Testis (tissue), 3 donors: ENCODE results near the gene EZR. TPM values are rescaled to one million over a fixed set of nuclear protein-coding genes. Genes with fewer than 3 reads are reported as not detected.

Source experiments
- DNase-seq: peaks from one replicate; pipeline ENCODE4 v3.0.0-alpha.2; 2019
- H3K27ac ChIP-seq, 2 donors: fragments of 200-600 bp; sonication (generic); one replicate each; pipeline ENCODE4 v1.5.1; 2019
- H3K27me3 ChIP-seq: fragments of 200-600 bp; sonication (generic); one replicate; pipeline ENCODE4 v1.5.1; 2019
- H3K36me3 ChIP-seq: fragments of 200-600 bp; sonication (generic); one replicate; pipeline ENCODE4 v1.5.1; 2017; ENCODE audit warnings: low read depth; ENCODE audit errors: missing control alignments
- H3K4me1 ChIP-seq: fragments of 200-600 bp; sonication (generic); one replicate; pipeline ENCODE4 v1.5.1; 2019
- H3K4me3 ChIP-seq, 2 donors: fragments of 200-600 bp; sonication (generic); one replicate each; pipeline ENCODE4 v1.5.1; 2017 to 2019
- H3K9me3 ChIP-seq: fragments of 200-600 bp; sonication (generic); one replicate; pipeline ENCODE4 v1.5.1; 2017
- POLR2A ChIP-seq: fragments of 450-650 bp; IDR thresholded peaks from one replicate; pipeline ENCODE4 v1.6.1; 2017; ENCODE audit warnings: antibody characterized with exemption, mild to moderate bottlenecking, moderate library complexity
- WGBS, 2 donors: methylation state at CpG; one replicate each; pipeline ENCODE4 v1.1.5; 2018; 5-methylcytosine and 5-hydroxymethylcytosine counted together
- intact Hi-C: fragments of 100-400 bp; cut with DNase I; formaldehyde crosslinking; loops from one replicate; pipeline ENCODE4 v1.15.1; 2023; ENCODE audit warnings: low total_unique reads
- polyA plus RNA-seq: library from polyadenylated mRNA; stranded (reverse); fragments of 350-450 nt; fragmentation: Illumina TruSeq; extraction: RNeasy Lipid Tissue Mini Kit (QIAGEN cat#74804); gene quantifications from one replicate; pipeline ENCODE4 v1.2.3, GENCODE V29; 2014; ENCODE audit warnings: low read depth, low replicate concordance; ENCODE audit not compliant: insufficient read depth
- total RNA-seq, 2 donors: library from RNA; depleted of rRNA; stranded (reverse); fragments of >200 nt; gene quantifications; one replicate each; pipeline ENCODE4 v1.2.3, GENCODE V29; 2016
- TF ChIP-seq, protein P1 (sequence below), 3 experiments: fragments of 450-650 bp in 2 of 3; fragments of 200-600 bp in 1 of 3; sonication (generic) in 1 of 3; IDR thresholded peaks; one replicate each; pipeline ENCODE4 v1.5.1; 2016 to 2019; ENCODE audit warnings: antibody characterized with exemption in 3 of 3, mild to moderate bottlenecking in 2 of 3, moderate library complexity in 1 of 3

EZR gene
- total and polyA plus RNA-seq, 3 donors from 2014 or later = 129 to 199 (median 164) TPM

DNA sequence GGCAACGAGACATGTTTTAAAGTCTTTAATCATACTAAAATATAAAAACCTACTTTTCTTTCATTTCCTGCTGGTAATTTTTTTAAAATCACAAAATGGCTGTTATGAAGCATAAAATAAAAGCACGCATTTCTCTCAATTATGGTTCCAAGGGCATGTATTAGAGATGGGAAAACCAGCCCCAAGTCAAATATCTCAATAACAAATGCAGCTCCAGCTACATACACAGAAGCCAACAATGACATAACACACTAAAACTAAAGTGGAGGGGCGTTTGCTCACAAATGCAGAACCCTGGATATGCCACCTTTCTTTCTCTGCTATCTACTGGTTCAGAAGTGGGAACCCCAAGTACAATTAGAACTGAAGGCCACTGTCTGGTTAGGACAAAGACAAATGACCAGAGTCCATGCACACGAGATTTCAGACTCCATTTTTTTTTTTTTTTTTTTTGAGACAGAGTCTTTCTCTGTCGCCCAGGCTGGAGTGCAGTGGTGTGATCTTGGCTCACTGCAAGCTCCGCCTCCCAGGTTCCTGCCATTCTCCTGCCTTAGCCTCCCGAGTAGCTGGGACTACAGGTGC, 27.8 kb downstream of the EZR start:
- no peak overlapping the region for H3K4me3 ChIP-seq
- TF ChIP-seq POLR2A = no peak
- TF ChIP-seq, protein P1, sequence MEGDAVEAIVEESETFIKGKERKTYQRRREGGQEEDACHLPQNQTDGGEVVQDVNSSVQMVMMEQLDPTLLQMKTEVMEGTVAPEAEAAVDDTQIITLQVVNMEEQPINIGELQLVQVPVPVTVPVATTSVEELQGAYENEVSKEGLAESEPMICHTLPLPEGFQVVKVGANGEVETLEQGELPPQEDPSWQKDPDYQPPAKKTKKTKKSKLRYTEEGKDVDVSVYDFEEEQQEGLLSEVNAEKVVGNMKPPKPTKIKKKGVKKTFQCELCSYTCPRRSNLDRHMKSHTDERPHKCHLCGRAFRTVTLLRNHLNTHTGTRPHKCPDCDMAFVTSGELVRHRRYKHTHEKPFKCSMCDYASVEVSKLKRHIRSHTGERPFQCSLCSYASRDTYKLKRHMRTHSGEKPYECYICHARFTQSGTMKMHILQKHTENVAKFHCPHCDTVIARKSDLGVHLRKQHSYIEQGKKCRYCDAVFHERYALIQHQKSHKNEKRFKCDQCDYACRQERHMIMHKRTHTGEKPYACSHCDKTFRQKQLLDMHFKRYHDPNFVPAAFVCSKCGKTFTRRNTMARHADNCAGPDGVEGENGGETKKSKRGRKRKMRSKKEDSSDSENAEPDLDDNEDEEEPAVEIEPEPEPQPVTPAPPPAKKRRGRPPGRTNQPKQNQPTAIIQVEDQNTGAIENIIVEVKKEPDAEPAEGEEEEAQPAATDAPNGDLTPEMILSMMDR (IDR thresholded peaks at IDR 0.05) = no peak

DNA sequence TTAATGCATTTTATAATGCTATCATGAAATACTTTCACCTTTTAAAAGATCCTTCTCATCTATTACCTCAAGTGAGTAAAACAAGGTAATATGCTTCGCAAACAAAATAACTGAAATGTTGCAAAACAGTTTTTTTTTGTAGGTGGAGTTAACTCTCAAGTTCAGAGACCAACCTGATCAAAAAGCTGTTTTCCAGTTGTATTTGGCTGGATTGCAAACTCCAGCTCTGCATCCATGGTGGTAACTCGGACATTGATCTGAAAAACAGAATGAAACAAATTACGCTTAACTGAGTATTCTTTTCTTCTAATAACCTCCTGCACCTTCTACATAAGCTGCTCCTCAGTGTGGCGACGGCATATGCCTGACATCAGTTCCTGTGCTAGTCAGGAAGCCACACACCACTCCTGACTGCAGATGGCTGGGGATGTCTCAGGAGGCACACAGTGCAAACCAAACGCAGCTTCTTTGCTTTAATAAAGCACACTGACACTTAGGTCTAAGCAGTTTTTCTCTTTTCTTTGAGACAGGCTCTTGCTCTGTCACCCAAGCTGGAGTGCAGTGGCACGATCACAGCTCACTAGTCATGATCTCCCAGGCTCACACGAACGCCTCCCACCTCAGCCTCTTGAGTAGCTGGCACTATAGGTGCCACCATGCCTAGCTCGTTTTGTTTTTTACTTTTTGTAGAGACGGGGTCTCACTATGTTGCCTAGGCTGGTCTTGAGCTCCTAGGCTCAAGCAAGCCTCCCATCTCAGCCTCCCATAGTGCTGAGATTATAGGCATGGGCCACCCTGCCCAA, 29.9 kb downstream of the EZR start:
- H3K27me3 ChIP-seq = no peaks in the 10 kb centered on the region
- H3K9me3 ChIP-seq = no peaks in the 10 kb centered on the region
- peaks cover 12% of the 10 kb centered on the region for H3K4me1 ChIP-seq
- H3K4me3 ChIP-seq = no peak overlapping the region
- H3K36me3 ChIP-seq = no peaks in the 10 kb centered on the region
- TF ChIP-seq POLR2A = no peak
- TF ChIP-seq, protein P1 (IDR thresholded peaks at IDR 0.05) = no peak
- intact Hi-C loops = no loop called here
- WGBS, 2 donors = 66 to 72% methylated on average over 11 of the region's 11 CpGs
- peak overlapping the region in 1 of 2 donors; percentile 23 for H3K27ac ChIP-seq
- DNase-seq = no peak

More for the DNA sequence above, 27.8 kb downstream of the EZR start:
- peaks cover 12% of the 10 kb centered on the region for H3K4me1 ChIP-seq
- H3K27me3 ChIP-seq = no peaks in the 10 kb centered on the region
- 68 to 69% methylated on average over 7 of the region's 7 CpGs for WGBS, 2 donors
- DNase-seq = no peak
- H3K36me3 ChIP-seq = no peaks in the 10 kb centered on the region
- intact Hi-C loops = no loop called here
- no peak overlapping the region for H3K27ac ChIP-seq
- H3K9me3 ChIP-seq = no peaks in the 10 kb centered on the region

DNA sequence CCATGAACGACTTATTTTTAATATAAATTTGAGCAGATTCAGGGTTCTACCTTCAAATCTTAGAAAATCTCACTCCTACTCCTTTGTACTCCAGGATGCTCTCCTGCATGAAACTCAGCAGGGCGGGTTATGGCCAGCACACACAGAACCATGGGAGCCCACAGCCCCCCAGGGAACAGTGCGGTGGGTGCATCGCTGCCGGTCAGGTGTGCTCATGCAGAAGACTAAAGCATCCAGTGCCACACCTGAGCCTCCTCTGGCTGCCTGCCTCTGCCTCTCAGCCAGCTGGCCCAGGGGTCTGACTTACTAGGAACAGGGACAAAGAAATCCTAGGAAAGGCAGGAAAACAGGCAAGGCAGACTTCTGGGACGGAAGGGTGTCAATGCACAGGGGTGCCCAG, 31.8 kb downstream of the EZR start:
- TF ChIP-seq POLR2A = no peak
- TF ChIP-seq, protein P1 (IDR thresholded peaks at IDR 0.05) = no peak
- Histone ChIP-seq H3K4me1 (peaks cover 6% of the 10 kb centered on the region), H3K27ac (no peak overlapping the region), H3K27me3 (no peaks in the 10 kb centered on the region), H3K9me3 (no peaks in the 10 kb centered on the region), H3K4me3 (no peak overlapping the region), H3K36me3 (no peaks in the 10 kb centered on the region)
- WGBS, 2 donors = 74 to 92% methylated on average over 6 of the region's 6 CpGs
- intact Hi-C loops = no loop called here
- no peak for DNase-seq

DNA sequence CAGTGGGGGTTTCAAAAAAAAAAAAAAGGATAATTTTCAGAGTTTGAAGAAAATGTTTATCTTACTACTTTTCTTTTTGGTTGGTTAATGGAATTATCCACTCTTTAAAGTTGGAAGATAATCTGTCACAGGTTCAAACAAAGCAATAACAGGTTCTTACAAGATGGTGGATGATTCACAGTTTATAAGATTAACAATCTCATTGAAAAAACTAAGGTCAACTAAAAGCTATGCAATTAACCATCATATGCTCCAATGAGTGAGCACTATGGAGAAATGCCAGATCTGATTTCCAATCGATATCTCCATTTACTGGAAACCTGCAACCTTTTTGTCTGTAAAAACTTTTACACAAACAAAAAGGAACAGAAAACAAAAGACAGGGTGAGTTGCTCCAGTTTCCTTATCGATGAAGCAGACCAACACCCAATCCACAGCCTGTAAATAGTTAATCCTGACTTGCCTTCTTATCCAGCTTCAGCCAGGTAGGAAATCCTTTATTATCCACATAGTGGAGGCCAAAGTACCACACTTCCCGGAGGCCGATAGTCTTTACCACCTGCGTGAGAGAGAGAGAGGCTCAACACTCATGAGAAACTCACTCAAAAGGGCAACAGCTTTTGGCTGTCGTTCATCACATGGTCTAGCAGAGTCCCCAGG, 32.4 kb downstream of the EZR start:
- TF ChIP-seq, protein P1 (IDR thresholded peaks at IDR 0.05) = no peak
- no peak for TF ChIP-seq POLR2A
- intact Hi-C loops = no loop called here
- H3K27me3 ChIP-seq = no peaks in the 10 kb centered on the region
- no peaks in the 10 kb centered on the region for H3K36me3 ChIP-seq
- DNase-seq = no peak
- peaks cover 6% of the 10 kb centered on the region for H3K4me1 ChIP-seq
- no peak overlapping the region for H3K27ac ChIP-seq
- no peaks in the 10 kb centered on the region for H3K9me3 ChIP-seq
- H3K4me3 ChIP-seq = no peak overlapping the region
- 91 to 94% methylated on average over 6 of the region's 6 CpGs for WGBS, 2 donors
